ENCODE data around the gene RAB11FIP4.

- TF ChIP-seq CTCF (conservative IDR thresholded peaks at IDR 0.05; ENCODE audit: low read length) (no peak), EZH2phosphoT487 (IDR thresholded peaks at IDR 0.05; ENCODE audit: borderline replicate concordance) (no peak)
Measured at GRCh38 chr17:31585280-31585630, 193.8 kb downstream of the RAB11FIP4 start.
